Measurements from ENCODE around the gene TMC3. TPM values are rescaled to one million over a fixed set of nuclear protein-coding genes. Genes with fewer than 3 reads are reported as not detected.

Gene TMC3
- total RNA-seq, 3 donors from 2014 or later (not counting 1 experiment from before 2014, with no cell fraction given), result not detected

- intact Hi-C loops (cut with micrococcal nuclease), result loop anchor here (2.0 kb wide), 2 partner anchors 18 to 22 kb away; no protein-coding TSS in a partner anchor
- DNase-seq, result peak; percentile 64 to 92
- 0% methylated on average over 11 of the region's 11 CpGs for whole genome bisulfite sequencing (ENCODE audit: insufficient coverage)
These were observed 77.3 kb downstream of the TMC3 start for GRCh38 chr15:81296673-81297072.

DNA sequence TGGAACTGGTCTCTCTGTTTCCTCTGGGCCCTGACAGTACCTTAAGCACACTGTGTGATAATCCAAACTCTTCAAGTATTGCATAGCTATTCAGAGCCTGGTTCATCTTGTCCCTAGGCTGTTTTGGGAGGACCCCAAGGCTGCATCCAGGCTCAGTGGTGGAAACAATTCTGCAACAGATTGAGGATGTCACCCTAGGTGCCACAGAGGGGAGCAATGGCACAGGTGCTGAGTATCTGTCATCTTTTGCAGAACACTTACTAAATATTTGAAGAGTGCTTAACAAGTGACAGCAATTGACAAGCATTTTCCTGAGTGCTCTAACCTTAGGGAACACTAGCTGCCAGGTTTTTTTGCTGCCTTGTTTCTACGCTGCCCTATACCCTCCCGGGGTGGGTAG is 77.8 kb downstream of the TMC3 start:
- H3K9me3 ChIP-seq (ENCODE audit: control insufficient read depth, insufficient read depth, low read length), result no peaks in the 10 kb centered on the region
- H3K4me1 ChIP-seq (ENCODE audit: control insufficient read depth, insufficient read depth, low read length), result peaks cover 89% of the 10 kb centered on the region
- H3K4me1 Mint-ChIP-seq, result peaks cover 93 to 100% of the 10 kb centered on the region in 2 donors
- ATAC-seq (no peak), DNase-seq (peak in 1 of 2 donors; percentile 42)
- H3K27me3 ChIP-seq (ENCODE audit: control insufficient read depth, insufficient read depth, low read length), result no peaks in the 10 kb centered on the region
- H3K4me3 Mint-ChIP-seq, result peak overlapping the region; percentile 99
- peak overlapping the region; percentile 81 for H3K27ac ChIP-seq (ENCODE audit: low read length)
- intact Hi-C loops (cut with micrococcal nuclease), result loop anchor here (2.0 kb wide), 2 partner anchors 19 to 21 kb away; no protein-coding TSS in a partner anchor
- H3K36me3 Mint-ChIP-seq, result peaks cover 8% of the 10 kb centered on the region
- H3K27me3 Mint-ChIP-seq (ENCODE audit: low read depth in 2 of 2), result no peaks in the 10 kb centered on the region
- H3K36me3 ChIP-seq (ENCODE audit: control insufficient read depth, insufficient read depth, low read length), result peaks cover 20% of the 10 kb centered on the region
- H3K27ac Mint-ChIP-seq, result peak overlapping the region; percentile 97 to 98
- no peaks in the 10 kb centered on the region for H3K9me3 Mint-ChIP-seq
- peak overlapping the region; percentile 72 for H3K4me3 ChIP-seq (ENCODE audit: low read length)
- 4% methylated on average over 2 of the region's 2 CpGs for WGBS (ENCODE audit: insufficient coverage)
- TF ChIP-seq, protein P1, sequence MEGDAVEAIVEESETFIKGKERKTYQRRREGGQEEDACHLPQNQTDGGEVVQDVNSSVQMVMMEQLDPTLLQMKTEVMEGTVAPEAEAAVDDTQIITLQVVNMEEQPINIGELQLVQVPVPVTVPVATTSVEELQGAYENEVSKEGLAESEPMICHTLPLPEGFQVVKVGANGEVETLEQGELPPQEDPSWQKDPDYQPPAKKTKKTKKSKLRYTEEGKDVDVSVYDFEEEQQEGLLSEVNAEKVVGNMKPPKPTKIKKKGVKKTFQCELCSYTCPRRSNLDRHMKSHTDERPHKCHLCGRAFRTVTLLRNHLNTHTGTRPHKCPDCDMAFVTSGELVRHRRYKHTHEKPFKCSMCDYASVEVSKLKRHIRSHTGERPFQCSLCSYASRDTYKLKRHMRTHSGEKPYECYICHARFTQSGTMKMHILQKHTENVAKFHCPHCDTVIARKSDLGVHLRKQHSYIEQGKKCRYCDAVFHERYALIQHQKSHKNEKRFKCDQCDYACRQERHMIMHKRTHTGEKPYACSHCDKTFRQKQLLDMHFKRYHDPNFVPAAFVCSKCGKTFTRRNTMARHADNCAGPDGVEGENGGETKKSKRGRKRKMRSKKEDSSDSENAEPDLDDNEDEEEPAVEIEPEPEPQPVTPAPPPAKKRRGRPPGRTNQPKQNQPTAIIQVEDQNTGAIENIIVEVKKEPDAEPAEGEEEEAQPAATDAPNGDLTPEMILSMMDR (IDR thresholded peaks at IDR 0.05), result no peak

More at GRCh38 chr15:81296673-81297072, 77.3 kb downstream of the TMC3 start:
- Mint-ChIP-seq H3K4me3 (peak overlapping the region; percentile 99), H3K36me3 (peaks cover 13% of the 10 kb centered on the region), H3K9me3 (no peaks in the 10 kb centered on the region), H3K27me3 (ENCODE audit: low read depth in 2 of 2) (no peaks in the 10 kb centered on the region), H3K4me1 (peaks cover 93 to 100% of the 10 kb centered on the region in 2 donors), H3K27ac (peak overlapping the region; percentile 97 to 98)
- TF ChIP-seq, protein P1 (IDR thresholded peaks at IDR 0.05), result no peak
- H3K9me3 ChIP-seq (ENCODE audit: control insufficient read depth, insufficient read depth, low read length), result no peaks in the 10 kb centered on the region
- peaks cover 89% of the 10 kb centered on the region for H3K4me1 ChIP-seq (ENCODE audit: control insufficient read depth, insufficient read depth, low read length)
- peak overlapping the region; percentile 81 for H3K27ac ChIP-seq (ENCODE audit: low read length)
- no peaks in the 10 kb centered on the region for H3K27me3 ChIP-seq (ENCODE audit: control insufficient read depth, insufficient read depth, low read length)
- H3K4me3 ChIP-seq (ENCODE audit: low read length), result peak overlapping the region; percentile 72
- peak; percentile 62 to 79 (median 77) for ATAC-seq
- H3K36me3 ChIP-seq (ENCODE audit: control insufficient read depth, insufficient read depth, low read length), result peaks cover 25% of the 10 kb centered on the region

DNA sequence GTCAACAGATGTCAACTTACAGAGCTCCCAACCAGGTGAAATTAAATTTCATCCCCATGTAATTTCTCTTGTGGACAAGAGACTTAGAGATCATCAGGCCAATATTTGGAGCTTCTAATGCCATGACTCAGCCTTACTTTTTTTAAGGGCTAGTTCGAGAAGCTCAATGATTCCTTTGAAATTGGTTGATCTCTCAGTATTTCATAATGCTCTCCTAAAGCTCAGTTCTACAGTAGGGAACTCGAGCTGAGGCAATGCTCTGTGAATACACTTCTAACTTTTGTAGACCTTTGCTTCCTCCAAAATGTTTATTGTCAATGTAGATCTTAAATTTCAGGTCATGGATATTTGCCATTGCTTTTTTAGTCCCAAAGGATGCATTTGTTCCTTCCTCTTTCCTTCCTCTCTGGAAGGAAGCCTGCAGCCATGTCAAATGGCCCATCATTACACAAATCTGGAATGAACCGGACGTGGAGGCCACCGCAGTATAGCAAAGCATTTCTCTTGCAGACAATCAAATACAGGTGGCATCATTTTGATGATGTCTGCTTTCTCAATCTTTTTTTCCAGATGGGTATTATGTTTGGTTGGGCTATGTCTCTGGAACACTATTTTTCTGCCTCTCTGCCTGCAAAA is 78.4 kb downstream of the TMC3 start:
- intact Hi-C loops (cut with micrococcal nuclease), result loop anchor here (2.0 kb wide), 2 partner anchors 19 to 21 kb away; no protein-coding TSS in a partner anchor
- no peaks in the 10 kb centered on the region for H3K27me3 Mint-ChIP-seq (ENCODE audit: low read depth in 2 of 2)
- Histone ChIP-seq H3K36me3 (ENCODE audit: control insufficient read depth, insufficient read depth, low read length) (peaks cover 14% of the 10 kb centered on the region), H3K4me1 (ENCODE audit: control insufficient read depth, insufficient read depth, low read length) (peaks cover 88% of the 10 kb centered on the region), H3K9me3 (ENCODE audit: control insufficient read depth, insufficient read depth, low read length) (no peaks in the 10 kb centered on the region), H3K27me3 (ENCODE audit: control insufficient read depth, insufficient read depth, low read length) (no peaks in the 10 kb centered on the region), H3K27ac (ENCODE audit: low read length) (peak overlapping the region; percentile 81), H3K4me3 (ENCODE audit: low read length) (no peak overlapping the region)
- peak overlapping the region; percentile 97 to 98 for H3K27ac Mint-ChIP-seq
- WGBS (ENCODE audit: insufficient coverage), result 67% methylated on average over 5 of the region's 5 CpGs
- TF ChIP-seq, protein P1 (IDR thresholded peaks at IDR 0.05), result no peak
- peaks cover 2% of the 10 kb centered on the region for H3K36me3 Mint-ChIP-seq
- peaks cover 90 to 95% of the 10 kb centered on the region in 2 donors for H3K4me1 Mint-ChIP-seq
- no peaks in the 10 kb centered on the region for H3K9me3 Mint-ChIP-seq
- ATAC-seq (no peak), DNase-seq (peak in 1 of 2 donors; percentile 41)
- peak overlapping the region; percentile 99 for H3K4me3 Mint-ChIP-seq
